NCI-H1092 treated with DMSO at 0.1 percent for 48 hours (cell line): Measurements from ENCODE around the gene FOXRED2.

ENCODE experiments used
- DNase-seq: peaks from one replicate; lab custom pipeline; 2025; lab: John Stamatoyannopoulos, UW

The FOXRED2 gene

GRCh38 chr22:36449596-36450175 is 57.2 kb downstream of the FOXRED2 start:
- no peak for DNase-seq

- DNase-seq: no peak
Observed at GRCh38 chr22:36447632-36448031, 59.2 kb downstream of the FOXRED2 start.

DNA sequence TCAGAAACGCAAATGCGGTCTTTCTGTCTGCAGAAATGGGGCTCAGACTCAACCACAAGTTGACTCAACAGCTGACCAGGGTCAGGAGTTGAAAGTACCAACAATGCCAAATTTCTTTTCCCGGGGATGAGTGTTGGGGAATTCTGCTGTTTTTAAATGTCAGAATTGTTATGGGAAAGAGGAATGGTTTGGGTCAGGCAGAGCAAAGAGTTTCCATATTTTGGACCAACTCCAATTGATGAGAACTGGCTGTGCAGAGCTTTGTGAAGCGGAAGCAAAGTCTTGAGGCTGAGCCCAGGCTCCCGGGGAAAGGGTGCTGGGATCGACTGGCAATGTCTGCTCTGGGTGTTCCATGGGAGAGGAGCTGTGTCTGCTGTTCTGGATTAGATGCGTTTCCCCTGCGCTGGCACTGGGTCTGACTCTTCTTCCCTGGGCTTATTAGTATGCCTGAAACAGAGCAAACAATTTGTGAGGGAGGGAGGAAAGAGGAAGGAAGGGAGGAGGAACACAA is 61.6 kb downstream of the FOXRED2 start:
- DNase-seq: no peak

DNA sequence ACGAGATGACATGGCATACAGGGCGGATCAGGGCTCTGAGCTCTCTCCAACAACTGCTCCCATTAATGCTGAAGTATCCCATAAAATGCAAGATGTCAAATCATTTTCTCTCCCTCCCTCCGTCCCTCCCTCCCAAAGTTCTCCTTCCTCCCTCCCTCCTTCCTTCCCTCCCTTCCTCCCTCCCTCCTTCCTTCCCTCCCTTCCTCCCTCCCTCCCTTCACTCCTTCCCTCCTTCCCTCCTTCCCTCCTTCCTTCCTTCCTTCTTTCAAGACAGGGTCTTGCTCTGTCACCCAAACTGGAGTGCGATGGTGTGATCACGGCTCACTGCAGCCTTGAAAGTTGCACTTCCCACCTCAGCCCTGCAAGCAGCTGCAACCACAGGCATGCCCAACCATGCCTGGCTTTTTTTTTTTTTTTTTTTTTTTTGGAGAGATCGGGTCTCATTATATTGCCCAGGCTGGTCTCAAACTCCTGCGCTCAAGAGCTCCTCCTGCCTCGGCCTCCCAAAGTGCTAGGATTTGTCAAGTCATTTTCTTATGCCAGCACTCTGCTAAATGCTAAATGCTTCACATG is 63.6 kb downstream of the FOXRED2 start:
- no peak for DNase-seq

- no peak for DNase-seq
Observed at GRCh38 chr22:36442506-36443197, 64.2 kb downstream of the FOXRED2 start.

DNA sequence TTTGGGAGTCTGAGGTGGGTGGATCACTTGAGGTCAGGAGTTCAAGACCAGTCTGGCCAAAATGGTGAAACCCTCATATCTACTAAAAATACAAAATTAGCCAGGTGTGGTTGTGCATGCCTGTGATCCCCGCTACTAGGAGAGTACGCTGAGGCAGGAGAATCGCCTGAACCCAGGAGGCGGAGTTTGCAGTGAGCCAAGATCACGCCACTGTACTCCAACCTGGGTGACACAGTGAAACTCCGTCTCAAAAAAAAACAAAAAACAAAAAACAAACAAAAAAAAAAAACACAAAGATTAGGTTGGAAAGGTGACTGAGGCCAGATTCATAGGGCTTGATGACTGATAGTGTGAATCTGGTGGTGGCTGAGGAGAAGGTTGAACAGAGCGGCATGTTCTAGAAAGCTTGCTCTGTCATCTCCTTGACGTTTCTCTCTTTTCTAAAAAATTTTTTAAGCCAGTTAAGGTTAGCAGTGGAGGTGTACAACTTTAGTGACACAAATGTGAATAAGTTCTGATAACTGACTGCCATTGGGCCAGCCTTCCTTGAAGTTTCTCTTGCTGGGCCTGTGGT is 66.3 kb downstream of the FOXRED2 start:
- DNase-seq: no peak

GRCh38 chr22:36439481-36440271 is 67.2 kb downstream of the FOXRED2 start:
- DNase-seq: no peak
